H1 (cell line): ENCODE measurements around the gene MAGI1. TPM values are rescaled to one million over a fixed set of nuclear protein-coding genes. Genes with fewer than 3 reads are reported as not detected.

Source experiments
- CTCF ChIA-PET: fragments of 300-600 bp; sonication (Branson Sonifier 250); formaldehyde crosslinking; loops from one replicate; lab custom pipeline; 2021; ENCODE audit not compliant: partially characterized antibody; lab: Charles Lee
- POLR2A ChIA-PET: fragments of 300-600 bp; sonication (Branson Sonifier 250); formaldehyde crosslinking; loops from one replicate; lab custom pipeline; 2021; ENCODE audit warnings: inconsistent platforms; ENCODE audit not compliant: partially characterized antibody; lab: Charles Lee
- DNase-seq, 2 experiments: peaks; one replicate each; pipeline versions ENCODE4 v3.0.0 to v3.0.0-alpha.2; 2010 to 2022; ENCODE audit warnings: low spot score in 2 of 2, low read depth in 1 of 2, mixed read lengths in 1 of 2
- FAIRE-seq: peaks from 2 replicates; lab custom pipeline; 2011; peaks lifted over from hg19 to GRCh38; lab: Jason Lieb, UNC
- H2AFZ ChIP-seq: 2 replicates; pipeline ENCODE4 v1.8.1; 2012; ENCODE audit warnings: low read length, inconsistent platforms
- H2AK5ac ChIP-seq: 2 replicates; pipeline ENCODE4 v1.6.1; 2013; ENCODE audit warnings: low read depth, low read length
- H2BK120ac ChIP-seq: replicated peaks from 2 replicates; pipeline ENCODE3; 2013; ENCODE audit warnings: low read depth, low read length, inconsistent platforms
- H2BK12ac ChIP-seq: 2 replicates; pipeline ENCODE4 v1.6.1; 2013; ENCODE audit warnings: low read depth, low read length
- H2BK15ac ChIP-seq: 2 replicates; pipeline ENCODE4 v1.6.1; 2013; ENCODE audit warnings: low read length
- H2BK20ac ChIP-seq: 2 replicates; pipeline ENCODE4 v1.6.1; 2013; ENCODE audit warnings: low read length
- H2BK5ac ChIP-seq: 2 replicates; pipeline ENCODE4 v1.6.1; 2013; ENCODE audit warnings: low read depth, low read length
- H3K14ac ChIP-seq: 2 replicates; pipeline ENCODE4 v1.6.1; 2013; ENCODE audit warnings: inconsistent platforms; ENCODE audit not compliant: insufficient read length
- H3K18ac ChIP-seq: 2 replicates; pipeline ENCODE4 v1.6.1; 2013; ENCODE audit warnings: low read length; ENCODE audit errors: extremely low read depth
- H3K23ac ChIP-seq: 2 replicates; pipeline ENCODE4 v1.6.1; 2013; ENCODE audit warnings: inconsistent platforms; ENCODE audit not compliant: insufficient read length
- H3K23me2 ChIP-seq: 2 replicates; pipeline ENCODE4 v1.6.1; 2013; ENCODE audit warnings: low read depth, low read length
- H3K27ac ChIP-seq: 2 replicates; pipeline ENCODE4 v1.6.1; 2011; ENCODE audit warnings: low read depth, low read length, inconsistent platforms
- H3K27me3 ChIP-seq, 4 experiments: replicated peaks in 1 of 4; 1 replicate in 1 of 4; 2 replicates in 3 of 4; pipeline versions ENCODE4 v1.6.1 to v1.8.1; 2011 to 2013; ENCODE audit warnings: low read length in 3 of 4, mild to moderate bottlenecking in 3 of 4, inconsistent platforms in 2 of 4, mixed read lengths in 2 of 4, moderate library complexity in 1 of 4; ENCODE audit not compliant: control insufficient read depth in 3 of 4, insufficient read depth in 3 of 4; ENCODE audit errors: extremely low read depth in 1 of 4
- H3K36me3 ChIP-seq, 4 experiments: 2 replicates each; pipeline versions ENCODE4 v1.6.1 to v1.8.1; 2011 to 2013; ENCODE audit warnings: mild to moderate bottlenecking in 4 of 4, low read length in 3 of 4, moderate library complexity in 2 of 4, control low read depth in 1 of 4, inconsistent platforms in 1 of 4; ENCODE audit not compliant: insufficient read depth in 4 of 4, control insufficient read depth in 2 of 4
- H3K4ac ChIP-seq: replicated peaks from 2 replicates; pipeline ENCODE3; 2013; ENCODE audit warnings: low read length, low read depth, mixed read lengths, inconsistent platforms; ENCODE audit not compliant: insufficient read length
- H3K4me1 ChIP-seq, 4 experiments: replicated peaks in 1 of 4; 1 replicate in 1 of 4; 2 replicates in 3 of 4; pipeline versions ENCODE4 v1.6.1 to v1.8.1; 2011 to 2013; ENCODE audit warnings: low read length in 3 of 4, inconsistent platforms in 2 of 4, mixed read lengths in 1 of 4; ENCODE audit not compliant: insufficient read depth in 4 of 4, control insufficient read depth in 3 of 4
- H3K4me2 ChIP-seq, 2 experiments: 2 replicates each; pipeline versions ENCODE4 v1.6.1 to v1.8.1; 2011 to 2013; ENCODE audit warnings: low read depth in 2 of 2, low read length in 2 of 2, control low read depth in 1 of 2, inconsistent platforms in 1 of 2, mild to moderate bottlenecking in 1 of 2; ENCODE audit not compliant: insufficient read depth in 1 of 2
- H3K4me3 ChIP-seq, 4 experiments: fragments of 200-600, 300-600 bp in 1 of 4; sonication (generic), shearing (Covaris generic), sonication (Bioruptor Twin) in 1 of 4; 2 replicates each; pipeline versions ENCODE4 v1.5.1 to v1.8.1; 2011 to 2016; ENCODE audit warnings: low read length in 4 of 4, low read depth in 3 of 4, control low read depth in 2 of 4, inconsistent platforms in 2 of 4, mild to moderate bottlenecking in 2 of 4, mixed read lengths in 1 of 4, moderate library complexity in 1 of 4; ENCODE audit not compliant: insufficient read depth in 2 of 4; ENCODE audit errors: extremely low read depth in 1 of 4
- H3K56ac ChIP-seq: replicated peaks from 2 replicates; pipeline ENCODE3; 2013; ENCODE audit warnings: low read depth, mild to moderate bottlenecking, mixed read lengths, low read length, inconsistent platforms; ENCODE audit not compliant: insufficient read length
- H3K79me1 ChIP-seq: 2 replicates; pipeline ENCODE4 v1.6.1; 2013; ENCODE audit warnings: low read depth, low read length, control low read depth
- H3K79me2 ChIP-seq, 2 experiments: 2 replicates each; pipeline versions ENCODE4 v1.6.1 to v1.8.1; 2012 to 2013; ENCODE audit warnings: low read length in 2 of 2, mild to moderate bottlenecking in 2 of 2, inconsistent platforms in 1 of 2; ENCODE audit not compliant: insufficient read depth in 2 of 2, control insufficient read depth in 1 of 2
- H3K9ac ChIP-seq, 4 experiments: replicated peaks in 1 of 4; 1 replicate in 1 of 4; 2 replicates in 3 of 4; pipeline versions ENCODE4 v1.6.1 to v1.8.1; 2011 to 2013; ENCODE audit warnings: low read depth in 3 of 4, low read length in 3 of 4, control low read depth in 2 of 4, mild to moderate bottlenecking in 2 of 4, moderate library complexity in 2 of 4, inconsistent platforms in 1 of 4; ENCODE audit errors: extremely low read depth in 1 of 4
- H3K9me3 ChIP-seq, 2 experiments: 2 replicates each; pipeline versions ENCODE4 v1.6.1 to v1.8.1; 2012 to 2013; ENCODE audit warnings: mild to moderate bottlenecking in 2 of 2, moderate library complexity in 2 of 2, control low read depth in 1 of 2, inconsistent platforms in 1 of 2, low read depth in 1 of 2, low read length in 1 of 2, mixed read lengths in 1 of 2; ENCODE audit not compliant: insufficient read depth in 2 of 2
- H4K20me1 ChIP-seq, 2 experiments: replicated peaks in 1 of 2; 2 replicates each; pipeline versions ENCODE3 to v1.8.1; 2011 to 2013; ENCODE audit warnings: inconsistent platforms in 2 of 2, low read length in 2 of 2, mild to moderate bottlenecking in 1 of 2; ENCODE audit not compliant: insufficient read depth in 2 of 2, control insufficient read depth in 1 of 2
- H4K5ac ChIP-seq: 2 replicates; pipeline ENCODE4 v1.6.1; 2013; ENCODE audit warnings: low read length, low read depth, mixed read lengths, inconsistent platforms; ENCODE audit not compliant: insufficient read length
- H4K8ac ChIP-seq: 2 replicates; pipeline ENCODE4 v1.8.0; 2013; ENCODE audit warnings: mild to moderate bottlenecking, moderate library complexity, low read length, inconsistent platforms; ENCODE audit not compliant: insufficient read depth; ENCODE audit errors: extremely low read depth
- H4K91ac ChIP-seq: replicated peaks from 2 replicates; pipeline ENCODE3; 2013; ENCODE audit warnings: low read length, mixed read lengths, inconsistent platforms; ENCODE audit not compliant: insufficient read length
- CEBPB ChIP-seq: IDR thresholded peaks from 2 replicates; pipeline ENCODE4 v1.6.1; 2012; ENCODE audit warnings: low read depth, low read length
- CREB1 ChIP-seq: IDR thresholded peaks from 2 replicates; pipeline ENCODE4 v1.6.1; 2012; ENCODE audit warnings: inconsistent platforms
- CTBP2 ChIP-seq: IDR thresholded peaks from 2 replicates; pipeline ENCODE4 v1.7.0; 2011; ENCODE audit warnings: borderline replicate concordance, mild to moderate bottlenecking, moderate library complexity, mixed read lengths, low read length; ENCODE audit not compliant: insufficient read depth, insufficient read length
- GTF2F1 ChIP-seq: IDR thresholded peaks from 2 replicates; pipeline ENCODE4 v1.6.1; 2012; ENCODE audit warnings: low read depth, low read length, improper control_type of control experiment, borderline replicate concordance
- KDM5A ChIP-seq: fragments of 200-600 bp; IDR thresholded peaks from 2 replicates; pipeline ENCODE4 v1.7.1; 2012; ENCODE audit warnings: mild to moderate bottlenecking, low read length, inconsistent platforms, mixed read lengths
- SIN3A ChIP-seq, 2 experiments: IDR thresholded peaks in 1 of 2; conservative IDR thresholded peaks in 1 of 2; 2 replicates each; pipeline ENCODE4 v1.6.1; 2011 to 2012; ENCODE audit warnings: low read length in 2 of 2, improper control_type of control experiment in 1 of 2, low read depth in 1 of 2, mild to moderate bottlenecking in 1 of 2
- SIRT6 ChIP-seq: IDR thresholded peaks from one replicate; pipeline ENCODE4 v1.7.1; 2012; ENCODE audit warnings: low read length, inconsistent platforms
- SP4 ChIP-seq: IDR thresholded peaks from 2 replicates; pipeline ENCODE4 v1.6.1; 2012; ENCODE audit warnings: low read length, inconsistent platforms
- SUZ12 ChIP-seq: fragments of 200-600 bp; sonication (generic); IDR thresholded peaks from 2 replicates; pipeline ENCODE4 v1.6.1; 2012; ENCODE audit warnings: mild to moderate bottlenecking, inconsistent platforms, low read length, moderate library complexity, mixed read lengths
- WGBS, 2 experiments: shearing (Covaris generic) in 1 of 2; methylation state at CpG; one replicate each; pipeline versions ENCODE4 v1.1.6 to v1.1.7; 2013 to 2015; ENCODE audit warnings: low lambda C conversion rate in 2 of 2, mixed read lengths in 2 of 2, inconsistent platforms in 1 of 2, low coverage in 1 of 2, missing lambda C conversion rate in 1 of 2; ENCODE audit not compliant: insufficient replicate concordance in 2 of 2, insufficient coverage in 1 of 2, insufficient read length in 1 of 2; ENCODE audit errors: extremely low coverage in 1 of 2, missing lambda C conversion rate in 1 of 2; 5-methylcytosine and 5-hydroxymethylcytosine counted together
- polyA plus RNA-seq, 7 experiments: library from polyadenylated mRNA; depleted of rRNA in 3 of 7; stranded (reverse) in 5 of 7; unstranded in 2 of 7; fragments of >200 nt in 5 of 7; fragments of 200-250 nt in 2 of 7; gene quantifications; 1 replicate in 5 of 7; 2 replicates in 1 of 7; 4 replicates in 1 of 7; pipeline versions ENCODE4 v1.2.1 to v1.2.3, GENCODE V29; 2011 to 2013; ENCODE audit warnings: missing spikeins in 2 of 7, mixed read lengths in 2 of 7
- total RNA-seq: library from RNA; stranded (reverse); fragmentation: NEBNext Ultra II Directional; extraction: Animal tissue kit (Norgen Biotek cat#: 25700); gene quantifications from 2 replicates; pipeline ENCODE4 v1.2.1, GENCODE V29; 2021

The MAGI1 gene
- total and polyA plus RNA-seq, 2 of the 8 experiments (the other 6 are each of a cell fraction or from before 2014, with no cell fraction given) = 19.8 to 78.0 TPM

- no peak overlapping the region for H4K91ac ChIP-seq
- no peaks in the 10 kb centered on the region for H3K27me3 ChIP-seq
- H4K8ac ChIP-seq = no peak overlapping the region
- ChIA-PET CTCF (interaction anchor here (1.0 to 3.5 kb wide), 4 partner anchors 11 to 81 kb away, joined by 3 to 17 read pairs (median 4); no protein-coding TSS in a partner anchor), POLR2A (no interaction called here)
- no peak overlapping the region for H2BK20ac ChIP-seq
- no peak overlapping the region for H2BK120ac ChIP-seq
- no peak overlapping the region for H2AFZ ChIP-seq
- H2BK5ac ChIP-seq = no peak overlapping the region
- FAIRE-seq = no peak
- 85% methylated on average over 3 of the region's 3 CpGs; no CpG with 5 or more reads in 1 of the 2 experiments for WGBS, 2 experiments
- no peak overlapping the region for H3K4me3 ChIP-seq
- no peak overlapping the region for H2BK15ac ChIP-seq
- no peak overlapping the region for H3K14ac ChIP-seq
- no peak overlapping the region for H3K18ac ChIP-seq
- no peak overlapping the region for H3K9ac ChIP-seq
- no peaks in the 10 kb centered on the region for H3K23me2 ChIP-seq
- no peaks in the 10 kb centered on the region for H3K9me3 ChIP-seq
- no peak overlapping the region for H3K4me2 ChIP-seq
- H3K23ac ChIP-seq = no peak overlapping the region
- no peak overlapping the region for H2BK12ac ChIP-seq
- peaks cover 0 to 5% (median 0%) of the 10 kb centered on the region in 4 experiments; a peak in 1 of 7 replicates for H3K4me1 ChIP-seq
- H3K36me3 ChIP-seq = no peaks in the 10 kb centered on the region
- H4K5ac ChIP-seq = no peak overlapping the region
- DNase-seq = no peak
- TF ChIP-seq CEBPB = no peak
- no peak for TF ChIP-seq SP4
- TF ChIP-seq CREB1 = no peak
- TF ChIP-seq CTBP2 = no peak
- TF ChIP-seq SIRT6 = no peak
- no peak for TF ChIP-seq SUZ12
- no peak for TF ChIP-seq GTF2F1
- TF ChIP-seq KDM5A = no peak
- TF ChIP-seq SIN3A (conservative IDR thresholded peaks at IDR 0.05 in 1 of 2, IDR thresholded peaks at IDR 0.05 in 1 of 2; ENCODE audit: low read depth in 1 of 2, low read length in 2 of 2) = no peak
- TF ChIP-seq, all 59 proteins: peak for 0
- no peaks in the 10 kb centered on the region for H3K79me1 ChIP-seq
- H3K4ac ChIP-seq = no peak overlapping the region
- H4K20me1 ChIP-seq = no peaks in the 10 kb centered on the region
- no peak overlapping the region for H3K27ac ChIP-seq
- H3K56ac ChIP-seq = no peak overlapping the region
- H2AK5ac ChIP-seq = no peak overlapping the region
- no peaks in the 10 kb centered on the region for H3K79me2 ChIP-seq
Measured at GRCh38 chr3:65331730-65332129, 707.0 kb downstream of the MAGI1 start.
